KMS-11 (cell line): ENCODE results near the gene EFR3B.

ENCODE experiments used
- H2AFZ ChIP-seq: fragments of 200-600 bp; sonication (generic); 2 replicates; pipeline ENCODE4 v1.6.1; 2016; ENCODE audit warnings: antibody characterized with exemption, mixed run types, low read depth
- H3K27ac ChIP-seq: fragments of 200-600 bp; sonication (generic); 2 replicates; pipeline ENCODE4 v1.6.1; 2016; ENCODE audit warnings: mild to moderate bottlenecking, mixed run types
- H3K27me3 ChIP-seq: fragments of 200-600 bp; sonication (generic); 2 replicates; pipeline ENCODE4 v1.6.1; 2017; ENCODE audit warnings: mild to moderate bottlenecking, low read depth, mixed run types, moderate library complexity; ENCODE audit not compliant: insufficient read depth
- H3K36me3 ChIP-seq: fragments of 200-600 bp; sonication (generic); 2 replicates; pipeline ENCODE4 v1.6.1; 2017; ENCODE audit warnings: mild to moderate bottlenecking, mixed run types; ENCODE audit not compliant: insufficient read depth
- H3K4me1 ChIP-seq: fragments of 200-600 bp; sonication (generic); 2 replicates; pipeline ENCODE4 v1.6.1; 2016; ENCODE audit warnings: mild to moderate bottlenecking, low read depth, mixed run types; ENCODE audit not compliant: poor library complexity, severe bottlenecking
- H3K4me2 ChIP-seq: fragments of 200-600 bp; sonication (generic); 2 replicates; pipeline ENCODE4 v1.7.0; 2016; ENCODE audit warnings: mild to moderate bottlenecking, mixed run types
- H3K4me3 ChIP-seq: fragments of 200-600 bp; sonication (generic); IDR thresholded peaks from 2 replicates; pipeline ENCODE4 v1.6.1; 2017; ENCODE audit warnings: low read depth, low read length, mixed read lengths; ENCODE audit not compliant: insufficient read depth
- H3K79me2 ChIP-seq: fragments of 200-600 bp; sonication (generic); 2 replicates; pipeline ENCODE4 v1.6.1; 2016; ENCODE audit warnings: low read depth, mixed run types; ENCODE audit not compliant: insufficient read depth
- H3K9ac ChIP-seq: fragments of 200-600 bp; sonication (generic); 2 replicates; pipeline ENCODE4 v1.6.1; 2016; ENCODE audit warnings: mild to moderate bottlenecking, mixed run types
- H4K20me1 ChIP-seq: fragments of 200-600 bp; sonication (generic); 2 replicates; pipeline ENCODE4 v1.6.1; 2016; ENCODE audit warnings: mild to moderate bottlenecking, mixed run types; ENCODE audit not compliant: insufficient read depth
- TF ChIP-seq, protein P1 (sequence below): fragments of 200-600 bp; sonication (generic); conservative IDR thresholded peaks from 2 replicates; pipeline ENCODE4 v1.6.1; 2017; ENCODE audit warnings: low read depth, mild to moderate bottlenecking, antibody characterized with exemption, low read length, moderate library complexity, mixed read lengths

The EFR3B gene

DNA sequence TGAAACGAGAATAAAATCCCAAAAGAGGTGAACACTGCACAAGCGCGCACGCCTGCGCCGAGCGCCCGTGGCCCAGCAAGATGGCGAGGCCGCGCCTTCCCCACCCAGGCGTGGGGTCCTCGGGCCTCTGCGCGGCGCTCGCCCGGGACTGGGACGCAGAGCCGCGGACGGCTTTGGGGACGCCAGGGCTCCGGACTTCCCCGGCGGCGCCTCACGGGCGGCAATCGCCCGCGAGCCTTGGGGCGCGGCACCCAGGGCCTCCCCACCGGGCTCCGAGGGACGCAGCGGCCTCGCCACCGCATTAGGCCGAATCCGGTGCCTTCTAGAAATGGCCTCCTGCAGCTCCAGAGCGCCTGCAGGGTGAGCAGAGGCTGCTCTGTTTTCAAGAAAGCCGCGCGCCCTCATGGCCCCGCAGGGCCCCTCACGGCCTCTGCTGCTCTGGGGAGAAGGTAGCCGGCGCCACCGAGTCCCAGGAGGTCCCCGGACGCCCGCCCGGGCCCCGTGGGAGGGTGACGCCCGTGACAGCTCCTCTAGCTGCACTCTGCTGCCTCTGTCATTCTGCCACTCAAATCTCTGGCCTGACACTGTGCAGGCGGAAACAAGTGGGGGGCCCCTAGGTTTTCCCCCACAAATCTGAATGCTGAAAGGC is 162.4 kb downstream of the EFR3B start:
- no peak overlapping the region for H3K9ac ChIP-seq

DNA sequence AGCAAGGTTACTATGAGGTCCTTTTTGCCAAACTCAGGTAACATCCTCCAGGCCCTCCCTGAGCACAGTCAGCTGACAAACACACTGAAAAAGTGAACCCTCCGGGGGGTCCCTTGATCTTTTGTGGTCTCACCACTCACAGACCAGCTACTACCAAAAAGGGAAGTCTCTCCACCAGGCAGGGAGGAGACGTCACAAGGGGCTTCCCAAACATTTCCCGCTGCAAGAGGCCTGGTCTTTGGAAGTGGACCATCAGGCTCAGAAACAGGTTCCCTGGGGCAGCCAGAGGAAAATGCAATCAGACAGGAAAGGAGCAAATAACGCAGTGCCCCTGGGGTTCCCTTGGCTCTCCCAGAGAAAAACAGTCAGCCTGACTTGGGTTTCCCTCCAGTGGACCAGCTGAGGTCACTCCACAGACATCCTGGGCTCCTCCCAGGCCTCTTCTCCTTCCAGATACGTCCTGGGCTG is 165.2 kb downstream of the EFR3B start:
- H3K4me1 ChIP-seq, result peaks cover 20% of the 10 kb centered on the region
- TF ChIP-seq, protein P1, sequence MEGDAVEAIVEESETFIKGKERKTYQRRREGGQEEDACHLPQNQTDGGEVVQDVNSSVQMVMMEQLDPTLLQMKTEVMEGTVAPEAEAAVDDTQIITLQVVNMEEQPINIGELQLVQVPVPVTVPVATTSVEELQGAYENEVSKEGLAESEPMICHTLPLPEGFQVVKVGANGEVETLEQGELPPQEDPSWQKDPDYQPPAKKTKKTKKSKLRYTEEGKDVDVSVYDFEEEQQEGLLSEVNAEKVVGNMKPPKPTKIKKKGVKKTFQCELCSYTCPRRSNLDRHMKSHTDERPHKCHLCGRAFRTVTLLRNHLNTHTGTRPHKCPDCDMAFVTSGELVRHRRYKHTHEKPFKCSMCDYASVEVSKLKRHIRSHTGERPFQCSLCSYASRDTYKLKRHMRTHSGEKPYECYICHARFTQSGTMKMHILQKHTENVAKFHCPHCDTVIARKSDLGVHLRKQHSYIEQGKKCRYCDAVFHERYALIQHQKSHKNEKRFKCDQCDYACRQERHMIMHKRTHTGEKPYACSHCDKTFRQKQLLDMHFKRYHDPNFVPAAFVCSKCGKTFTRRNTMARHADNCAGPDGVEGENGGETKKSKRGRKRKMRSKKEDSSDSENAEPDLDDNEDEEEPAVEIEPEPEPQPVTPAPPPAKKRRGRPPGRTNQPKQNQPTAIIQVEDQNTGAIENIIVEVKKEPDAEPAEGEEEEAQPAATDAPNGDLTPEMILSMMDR, result no peak
- H3K27me3 ChIP-seq, result peaks cover 34% of the 10 kb centered on the region
- H3K36me3 ChIP-seq, result no peaks in the 10 kb centered on the region
- no peak overlapping the region for H3K9ac ChIP-seq
- H2AFZ ChIP-seq, result no peak overlapping the region
- no peaks in the 10 kb centered on the region for H3K79me2 ChIP-seq
- H3K4me3 ChIP-seq, result no peak overlapping the region
- H3K4me2 ChIP-seq, result no peak overlapping the region
- no peak overlapping the region for H3K27ac ChIP-seq
- H4K20me1 ChIP-seq, result no peaks in the 10 kb centered on the region

More for the DNA sequence above, 162.4 kb downstream of the EFR3B start:
- Histone ChIP-seq H3K79me2 (no peaks in the 10 kb centered on the region), H3K4me3 (no peak overlapping the region), H3K27ac (no peak overlapping the region), H3K36me3 (no peaks in the 10 kb centered on the region), H3K4me1 (peaks cover 3% of the 10 kb centered on the region), H4K20me1 (no peaks in the 10 kb centered on the region), H3K4me2 (no peak overlapping the region), H3K27me3 (peaks cover 16% of the 10 kb centered on the region; the same call in 1 of the 2 replicates), H2AFZ (no peak overlapping the region)
- TF ChIP-seq, protein P1, result no peak
